ENCODE data around the gene SOBP. TPM values are rescaled to one million over a fixed set of nuclear protein-coding genes. Genes with fewer than 3 reads are reported as not detected.

SOBP gene
- total RNA-seq, 2 experiments from 2014 or later: 0.05 to 0.17 TPM

- no peak for TF ChIP-seq CTCF (IDR thresholded peaks at IDR 0.05)
- Histone ChIP-seq H3K36me3 (ENCODE audit: insufficient read depth, low read length) (no peaks in the 10 kb centered on the region), H3K4me3 (ENCODE audit: low read length) (no peak overlapping the region), H3K27me3 (ENCODE audit: control insufficient read depth in 1 of 2, insufficient read depth in 2 of 2, low read length in 2 of 2) (no peaks in the 10 kb centered on the region), H3K9me3 (ENCODE audit: control insufficient read depth in 1 of 2, insufficient read depth in 1 of 2, low read length in 2 of 2) (peaks cover 14 to 21% of the 10 kb centered on the region in 2 experiments), H3K27ac (ENCODE audit: low read depth in 1 of 2, low read length in 2 of 2) (no peak overlapping the region), H3K4me1 (ENCODE audit: insufficient read depth, low read length) (no peaks in the 10 kb centered on the region)
- H3K27ac Mint-ChIP-seq: no peak overlapping the region
- DNase-seq: no peak
- peaks cover 32% of the 10 kb centered on the region for H3K4me1 Mint-ChIP-seq (ENCODE audit: low read depth)
- ChIA-PET CTCF (no interaction called here), POLR2A (no interaction called here)
- ATAC-seq (ENCODE audit: poor library complexity): no peak
- H3K9me3 Mint-ChIP-seq: peaks cover 4% of the 10 kb centered on the region
- H3K4me3 Mint-ChIP-seq: no peak overlapping the region
- H3K36me3 Mint-ChIP-seq (ENCODE audit: low read depth): peaks cover 45% of the 10 kb centered on the region
- intact Hi-C loops (cut with DNase I, micrococcal nuclease): no loop called here
- H3K27me3 Mint-ChIP-seq: no peaks in the 10 kb centered on the region
Observed at GRCh38 chr6:107444277-107444676, 45.6 kb upstream of the SOBP start.

GRCh38 chr6:107447663-107448216 is 42.2 kb upstream of the SOBP start:
- no peak overlapping the region for H3K27ac ChIP-seq (ENCODE audit: low read depth in 1 of 2, low read length in 2 of 2)
- H3K27me3 ChIP-seq (ENCODE audit: control insufficient read depth in 1 of 2, insufficient read depth in 2 of 2, low read length in 2 of 2): no peaks in the 10 kb centered on the region
- intact Hi-C loops (cut with DNase I, micrococcal nuclease): no loop called here
- no peak overlapping the region for H3K4me3 ChIP-seq (ENCODE audit: low read length)
- no peak overlapping the region for H3K27ac Mint-ChIP-seq
- peaks cover 3% of the 10 kb centered on the region for H3K36me3 ChIP-seq (ENCODE audit: insufficient read depth, low read length)
- TF ChIP-seq CTCF (IDR thresholded peaks at IDR 0.05): no peak
- peaks cover 70% of the 10 kb centered on the region for H3K36me3 Mint-ChIP-seq (ENCODE audit: low read depth)
- H3K9me3 Mint-ChIP-seq: peaks cover 8% of the 10 kb centered on the region
- H3K27me3 Mint-ChIP-seq: no peaks in the 10 kb centered on the region
- H3K4me1 ChIP-seq (ENCODE audit: insufficient read depth, low read length): no peaks in the 10 kb centered on the region
- H3K4me3 Mint-ChIP-seq: no peak overlapping the region
- POLR2A ChIA-PET: no interaction called here
- peaks cover 6% of the 10 kb centered on the region for H3K4me1 Mint-ChIP-seq (ENCODE audit: low read depth)
- ATAC-seq (ENCODE audit: poor library complexity): no peak
- no peak for DNase-seq
- CTCF ChIA-PET: no interaction called here
- peaks cover 14 to 21% of the 10 kb centered on the region in 2 experiments for H3K9me3 ChIP-seq (ENCODE audit: control insufficient read depth in 1 of 2, insufficient read depth in 1 of 2, low read length in 2 of 2)

- ChIA-PET CTCF (no interaction called here), POLR2A (no interaction called here)
- no peak overlapping the region for H3K27ac ChIP-seq (ENCODE audit: low read depth in 1 of 2, low read length in 2 of 2)
- intact Hi-C loops (cut with DNase I, micrococcal nuclease): no loop called here
- Mint-ChIP-seq H3K27ac (no peak overlapping the region), H3K27me3 (no peaks in the 10 kb centered on the region), H3K4me1 (ENCODE audit: low read depth) (peaks cover under 1% of the 10 kb centered on the region), H3K36me3 (ENCODE audit: low read depth) (peaks cover 67% of the 10 kb centered on the region), H3K4me3 (no peak overlapping the region), H3K9me3 (peaks cover 8% of the 10 kb centered on the region)
- no peaks in the 10 kb centered on the region for H3K4me1 ChIP-seq (ENCODE audit: insufficient read depth, low read length)
- no peak overlapping the region for H3K4me3 ChIP-seq (ENCODE audit: low read length)
- no peak for ATAC-seq (ENCODE audit: poor library complexity)
- H3K27me3 ChIP-seq (ENCODE audit: control insufficient read depth in 1 of 2, insufficient read depth in 2 of 2, low read length in 2 of 2): no peaks in the 10 kb centered on the region
- peaks cover 3% of the 10 kb centered on the region for H3K36me3 ChIP-seq (ENCODE audit: insufficient read depth, low read length)
- DNase-seq: no peak
- peaks cover 14 to 21% of the 10 kb centered on the region in 2 experiments for H3K9me3 ChIP-seq (ENCODE audit: control insufficient read depth in 1 of 2, insufficient read depth in 1 of 2, low read length in 2 of 2)
- no peak for TF ChIP-seq CTCF (IDR thresholded peaks at IDR 0.05)
Observed at GRCh38 chr6:107448776-107449175, 41.1 kb upstream of the SOBP start.
